Inferior parietal cortex (tissue), 1 donor: ENCODE results near the gene RPL7A.
A peak's percentile ranks its signal among the peaks of the same experiment; 100 is the strongest.

Source experiments
- DNase-seq: peaks from one replicate; pipeline ENCODE4 v3.0.0-alpha.2; 2016; ENCODE audit errors: extremely low spot score

RPL7A gene

DNA sequence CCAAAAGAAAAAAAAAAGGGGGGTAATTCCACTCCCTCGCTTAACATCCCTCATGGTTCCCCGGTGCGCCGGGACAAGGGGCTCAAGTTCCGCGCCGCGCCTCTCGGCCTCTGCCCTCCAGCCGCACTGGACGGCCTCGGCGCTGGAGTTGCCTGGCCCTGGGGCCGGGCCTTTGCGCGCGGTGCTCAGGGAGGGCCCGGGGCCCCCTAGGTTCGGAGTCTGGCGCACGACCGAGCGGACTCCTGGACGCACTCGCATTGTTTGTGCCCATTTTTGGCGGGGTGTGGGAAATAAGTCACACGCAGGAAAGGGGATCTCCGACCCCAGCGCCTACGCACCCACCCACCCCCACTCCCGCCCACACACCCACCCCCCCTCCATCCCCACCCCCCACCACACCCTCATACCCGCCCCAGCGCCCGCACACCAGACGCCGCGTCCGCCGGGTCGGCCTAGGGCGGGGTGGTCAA is 468 bp upstream of the RPL7A start:
- no peak for DNase-seq

DNA sequence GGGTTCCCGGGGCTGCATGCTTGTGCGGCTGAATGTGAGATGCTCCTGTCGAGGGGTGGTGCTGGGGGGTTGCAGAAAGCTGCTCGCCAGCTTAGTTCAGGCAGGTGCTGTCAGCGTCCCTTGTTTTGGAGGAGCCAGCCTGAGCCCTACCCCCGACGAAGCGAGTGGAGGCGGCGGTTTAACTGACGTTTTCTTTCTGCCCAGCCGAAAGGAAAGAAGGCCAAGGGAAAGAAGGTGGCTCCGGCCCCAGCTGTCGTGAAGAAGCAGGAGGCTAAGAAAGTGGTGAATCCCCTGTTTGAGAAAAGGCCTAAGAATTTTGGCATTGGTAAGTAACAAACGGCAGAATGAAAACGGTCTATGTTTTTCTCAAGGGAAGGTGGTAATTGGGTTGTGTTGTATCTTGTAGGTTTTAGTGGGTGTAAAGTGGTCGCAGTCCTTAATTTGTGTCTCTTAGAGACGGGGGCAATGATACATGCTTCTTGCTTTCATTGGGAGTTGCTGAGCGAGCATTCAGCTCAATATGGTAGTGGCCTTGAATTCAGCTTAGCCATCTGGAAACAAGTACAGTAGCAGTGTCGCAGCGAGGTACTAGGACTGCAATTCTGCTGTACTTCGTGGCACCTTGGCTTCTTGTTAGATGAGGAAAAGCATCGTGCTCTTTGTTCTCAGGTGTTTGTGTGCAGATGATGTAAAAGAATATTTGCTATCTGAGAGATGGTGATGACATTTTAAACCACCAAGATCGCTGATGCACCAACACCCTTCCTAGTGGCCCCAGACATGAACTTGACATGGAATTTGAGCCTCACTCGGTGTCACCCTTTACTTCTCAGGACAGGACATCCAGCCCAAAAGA is 928 bp downstream of the RPL7A start:
- DNase-seq = no peak

DNA sequence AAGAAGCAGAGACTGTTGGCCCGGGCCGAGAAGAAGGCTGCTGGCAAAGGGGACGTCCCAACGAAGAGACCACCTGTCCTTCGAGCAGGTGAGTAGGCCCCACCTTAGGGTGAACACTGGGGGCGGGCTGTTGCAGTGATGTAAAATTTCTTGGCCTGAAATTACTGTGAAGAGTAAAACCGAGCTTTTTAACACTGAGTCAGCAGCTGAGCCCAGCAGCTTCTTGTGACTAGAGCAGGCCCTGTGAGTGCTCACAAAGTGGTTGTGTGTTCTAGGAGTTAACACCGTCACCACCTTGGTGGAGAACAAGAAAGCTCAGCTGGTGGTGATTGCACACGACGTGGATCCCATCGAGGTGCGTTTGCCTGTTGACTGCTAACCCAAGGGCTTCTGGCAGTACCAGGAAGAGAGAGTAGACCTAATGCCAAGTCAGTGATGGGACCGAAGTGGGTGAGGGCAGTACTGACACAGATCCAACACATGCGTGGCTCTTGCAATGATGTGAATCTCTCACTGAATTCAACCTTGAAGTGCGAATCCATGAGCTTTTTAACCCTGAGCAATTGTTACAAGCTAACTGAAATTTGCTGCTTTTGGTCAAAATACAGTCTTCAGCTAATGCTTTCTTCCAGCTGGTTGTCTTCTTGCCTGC is 2.1 kb downstream of the RPL7A start:
- DNase-seq = no peak

DNA sequence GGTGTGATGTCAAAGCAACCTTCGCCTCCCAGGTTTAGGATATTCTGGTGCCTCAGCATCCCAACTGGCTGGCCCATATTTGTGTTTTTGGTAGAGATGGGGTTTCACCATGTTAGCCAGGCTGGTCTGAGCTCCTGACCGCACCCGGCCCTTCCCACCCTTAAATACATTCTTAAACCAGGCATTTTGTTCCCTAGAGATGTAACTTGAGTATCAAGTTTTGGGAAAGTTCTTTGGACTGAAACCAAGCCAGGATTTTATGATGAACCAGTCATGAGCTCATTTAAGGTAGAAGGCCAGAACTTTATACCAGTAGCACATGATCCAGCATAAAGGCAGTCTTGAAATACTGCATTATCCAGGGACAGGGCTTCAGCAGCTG is 3.5 kb downstream of the RPL7A start:
- DNase-seq = no peak

DNA sequence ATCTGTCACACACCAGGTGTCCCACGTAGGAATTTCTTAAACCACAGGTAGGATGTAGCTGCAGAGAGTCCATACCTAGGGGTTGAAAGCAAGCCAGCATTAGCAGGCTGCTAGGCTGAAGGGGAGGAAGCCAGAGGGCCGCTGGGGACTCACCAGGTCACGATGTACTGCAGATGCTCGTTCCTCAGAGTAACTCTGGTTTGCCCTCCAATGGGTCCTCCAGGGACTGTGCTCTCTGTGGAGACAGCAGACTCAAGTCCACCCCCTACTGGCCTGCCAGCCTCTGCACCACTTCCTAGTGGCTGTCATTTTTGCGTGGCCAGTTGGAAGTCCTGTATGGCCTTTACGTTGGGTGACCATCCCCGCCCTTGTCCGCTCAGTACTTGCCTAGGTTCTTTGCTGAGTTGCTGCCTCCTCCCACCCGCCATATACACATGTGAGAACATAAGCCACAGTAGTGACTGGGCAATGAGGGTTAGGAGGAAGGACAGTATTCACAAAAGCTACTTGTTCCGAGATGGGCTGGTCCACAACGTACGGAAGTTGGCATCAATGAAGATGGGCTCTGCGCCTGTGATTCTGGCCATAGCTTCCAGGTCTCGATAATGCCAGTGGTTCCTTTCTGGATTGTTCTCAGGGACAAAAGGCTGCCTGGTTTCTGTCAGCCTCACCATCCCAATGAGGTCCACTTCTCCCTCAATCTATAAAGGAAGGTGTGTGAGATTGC is 4.1 kb downstream of the RPL7A start:
- DNase-seq = no peak

DNA sequence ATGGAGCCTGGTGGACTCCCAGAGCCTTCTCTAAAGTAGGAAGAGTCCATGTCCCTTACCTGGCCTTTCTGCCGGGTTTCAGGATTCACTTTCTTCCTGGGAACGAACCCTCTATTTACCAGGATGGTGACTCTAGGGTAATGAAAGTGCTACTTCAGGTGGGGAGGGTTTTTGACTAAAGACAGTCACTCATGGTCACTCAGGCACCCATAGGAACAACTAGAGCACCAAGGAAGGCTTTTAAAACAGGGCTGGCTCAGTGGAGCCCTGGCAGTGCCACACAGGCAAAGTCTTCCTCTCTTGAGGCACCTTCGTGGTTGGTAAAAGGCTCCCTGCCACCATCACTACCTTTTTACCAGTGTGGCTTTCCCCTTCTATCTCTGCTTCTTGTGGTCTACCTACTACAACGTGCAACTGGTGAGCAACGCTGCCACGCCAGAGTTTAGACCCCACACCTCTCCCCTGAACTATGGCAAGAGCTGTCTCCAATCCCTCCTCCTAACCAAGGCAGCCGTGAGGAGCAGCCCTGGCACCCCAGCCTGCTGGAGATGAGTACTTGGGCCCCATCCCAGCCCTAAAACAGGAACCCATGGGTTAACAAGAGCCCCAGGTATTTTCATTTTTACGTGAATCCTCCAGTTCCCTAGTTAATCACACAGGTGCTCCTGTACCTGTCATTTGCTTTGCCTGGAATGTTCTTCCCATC is 4.8 kb downstream of the RPL7A start:
- DNase-seq = no peak

DNA sequence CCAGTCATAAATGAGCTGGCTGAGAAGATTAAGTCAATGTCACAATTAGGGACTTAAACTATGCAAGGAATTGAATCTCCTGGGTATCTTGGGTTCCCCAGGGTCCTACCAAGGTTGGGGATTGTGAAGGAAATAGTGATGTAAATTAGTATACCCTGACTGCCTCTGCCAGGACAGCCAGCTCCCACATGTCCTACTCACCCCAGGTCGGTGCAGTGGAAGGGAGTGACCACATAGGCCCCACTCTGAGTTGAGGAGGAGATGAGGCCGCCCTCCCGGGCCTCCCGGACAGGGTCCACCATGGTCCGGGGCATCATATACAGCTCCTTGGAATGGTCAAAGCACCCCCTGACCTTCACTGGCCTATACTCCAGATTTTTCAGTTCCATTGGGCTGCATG is 5.5 kb downstream of the RPL7A start:
- DNase-seq = no peak

DNA sequence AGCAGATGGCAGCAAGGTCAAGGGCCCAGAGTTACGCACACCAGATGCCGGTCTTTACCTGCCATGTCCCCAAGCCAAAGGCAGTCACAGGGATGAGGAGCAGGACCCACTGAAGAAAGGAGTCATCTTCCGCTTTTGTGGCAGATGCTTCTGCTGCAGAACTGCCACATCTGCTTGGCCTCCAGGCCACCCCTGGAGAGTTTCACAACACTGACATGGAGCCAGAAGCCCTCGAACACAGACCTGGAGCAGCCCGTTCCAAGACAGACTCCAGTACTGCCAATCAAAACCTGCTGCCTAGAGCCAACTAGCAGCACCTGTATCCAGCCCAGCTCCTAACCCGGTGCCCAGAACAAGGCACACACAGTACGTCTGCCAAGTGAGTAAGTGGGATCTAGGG is 6.7 kb downstream of the RPL7A start:
- DNase-seq = no peak

DNA sequence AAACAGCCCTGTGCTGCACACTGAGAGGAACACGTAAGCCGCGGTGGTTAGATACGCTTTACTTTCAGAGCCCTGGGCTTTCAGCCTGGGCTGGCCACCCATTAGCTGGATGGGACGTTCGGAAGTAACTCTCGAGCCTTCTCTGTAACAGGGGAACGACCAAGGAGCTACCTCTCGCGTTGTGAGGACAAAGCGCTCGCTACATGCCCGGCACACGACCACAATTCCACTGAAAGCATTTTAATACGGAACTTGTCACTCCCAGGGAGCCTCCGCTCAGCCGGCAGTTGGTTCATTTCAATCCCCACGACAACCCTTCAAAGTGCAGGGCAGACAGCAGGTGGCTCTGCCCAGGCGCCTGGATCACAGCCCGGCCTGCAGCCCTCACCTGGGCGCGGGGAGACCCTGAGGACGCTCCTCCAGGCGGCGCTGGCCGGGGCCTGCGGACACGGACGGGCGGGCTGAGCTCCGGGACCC is 7.9 kb downstream of the RPL7A start:
- no peak for DNase-seq

DNA sequence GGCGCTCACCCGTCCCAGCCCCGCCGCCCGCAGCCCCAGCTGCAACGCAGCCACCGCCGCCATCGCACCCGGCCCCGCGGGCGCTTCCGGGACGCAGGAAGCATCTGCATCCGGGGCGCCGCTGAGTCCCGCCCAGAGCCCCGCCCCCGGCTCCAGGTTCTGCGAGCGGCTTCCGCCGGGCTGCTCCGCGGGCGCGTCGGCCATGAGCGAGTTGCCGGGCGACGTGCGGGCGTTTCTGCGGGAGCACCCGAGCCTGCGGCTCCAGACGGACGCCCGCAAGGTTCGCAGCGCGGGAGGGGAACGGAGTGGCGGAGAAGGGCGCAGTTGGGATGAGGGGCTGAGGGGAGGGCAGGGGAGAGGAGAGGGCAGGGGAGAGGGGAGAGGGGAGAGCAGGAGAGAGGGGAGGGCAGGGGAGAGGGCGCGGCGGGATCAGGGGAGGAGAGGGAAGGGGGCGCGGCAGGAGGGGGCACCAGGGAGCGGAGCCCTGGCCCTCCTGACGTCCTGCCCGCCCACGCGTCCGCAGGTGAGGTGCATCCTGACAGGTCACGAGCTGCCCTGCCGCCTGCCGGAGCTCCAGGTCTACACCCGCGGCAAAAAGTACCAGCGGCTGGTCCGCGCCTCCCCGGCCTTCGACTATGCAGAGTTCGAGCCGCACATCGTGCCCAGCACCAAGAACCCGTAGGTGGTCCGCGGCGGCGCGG is 8.5 kb downstream of the RPL7A start, which contains the start of the genes SURF1 and SURF2:
SURF1 (minus strand) TSS at position 97 of the 701 bp plus-strand sequence; CDS start at position 63, 34 bp downstream.
SURF2 (plus strand) TSS at position 160 of the 701 bp plus-strand sequence; CDS start at position 203, 43 bp downstream.
- peak; percentile 78 for DNase-seq

DNA sequence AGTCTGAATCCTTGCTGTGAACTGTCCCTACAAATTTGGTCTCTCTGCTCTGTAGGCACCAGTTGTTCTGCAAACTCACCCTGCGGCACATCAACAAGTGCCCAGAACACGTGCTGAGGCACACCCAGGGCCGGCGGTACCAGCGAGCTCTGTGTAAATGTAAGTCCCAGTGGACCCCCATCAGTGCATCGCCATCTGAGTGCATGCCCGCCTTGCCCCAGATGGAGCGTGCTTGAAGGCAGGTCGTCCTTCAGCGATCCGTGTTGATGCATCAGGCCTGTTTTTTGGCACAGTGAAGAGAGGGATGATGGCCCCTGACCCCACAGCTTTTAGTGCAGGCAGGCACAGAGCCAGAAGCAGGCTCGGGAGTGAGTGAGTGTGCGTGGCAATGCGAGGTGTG is 9.6 kb downstream of the RPL7A start:
- DNase-seq = no peak

DNA sequence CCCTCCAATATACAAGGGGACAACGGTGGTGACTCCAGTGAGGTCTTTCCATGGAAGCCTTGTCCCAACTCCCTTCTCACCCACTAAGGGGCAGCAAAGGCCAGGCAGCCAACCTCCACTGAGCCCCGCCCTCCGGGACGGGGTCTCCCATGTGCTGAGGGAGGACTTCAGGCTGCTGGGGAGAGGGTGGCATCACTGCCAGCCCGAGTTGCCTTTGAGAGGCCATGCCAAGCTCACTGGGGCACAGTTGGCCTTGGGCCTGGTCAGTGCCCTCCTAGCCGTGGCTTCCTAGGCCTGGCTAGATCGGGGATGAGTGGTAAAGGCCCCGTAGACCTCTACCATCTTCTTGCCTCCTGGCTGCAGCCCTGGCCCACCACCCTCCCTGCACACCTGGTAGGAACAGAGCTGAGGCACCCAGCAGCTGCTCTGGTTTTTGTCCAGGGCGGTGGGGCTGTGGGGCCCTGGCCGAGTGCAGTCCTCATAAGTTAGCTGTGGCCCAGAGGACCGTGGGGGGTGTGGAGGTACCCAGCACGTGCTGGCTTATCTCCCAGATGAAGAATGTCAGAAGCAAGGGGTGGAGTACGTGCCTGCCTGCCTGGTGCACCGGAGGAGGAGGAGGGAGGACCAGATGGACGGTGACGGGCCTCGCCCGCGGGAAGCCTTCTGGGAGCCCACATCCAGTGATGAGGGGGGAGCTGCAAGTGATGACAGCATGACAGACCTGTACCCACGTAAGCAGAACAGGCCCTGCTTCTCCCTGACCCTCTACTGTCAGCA is 11.6 kb downstream of the RPL7A start:
- no peak for DNase-seq

DNA sequence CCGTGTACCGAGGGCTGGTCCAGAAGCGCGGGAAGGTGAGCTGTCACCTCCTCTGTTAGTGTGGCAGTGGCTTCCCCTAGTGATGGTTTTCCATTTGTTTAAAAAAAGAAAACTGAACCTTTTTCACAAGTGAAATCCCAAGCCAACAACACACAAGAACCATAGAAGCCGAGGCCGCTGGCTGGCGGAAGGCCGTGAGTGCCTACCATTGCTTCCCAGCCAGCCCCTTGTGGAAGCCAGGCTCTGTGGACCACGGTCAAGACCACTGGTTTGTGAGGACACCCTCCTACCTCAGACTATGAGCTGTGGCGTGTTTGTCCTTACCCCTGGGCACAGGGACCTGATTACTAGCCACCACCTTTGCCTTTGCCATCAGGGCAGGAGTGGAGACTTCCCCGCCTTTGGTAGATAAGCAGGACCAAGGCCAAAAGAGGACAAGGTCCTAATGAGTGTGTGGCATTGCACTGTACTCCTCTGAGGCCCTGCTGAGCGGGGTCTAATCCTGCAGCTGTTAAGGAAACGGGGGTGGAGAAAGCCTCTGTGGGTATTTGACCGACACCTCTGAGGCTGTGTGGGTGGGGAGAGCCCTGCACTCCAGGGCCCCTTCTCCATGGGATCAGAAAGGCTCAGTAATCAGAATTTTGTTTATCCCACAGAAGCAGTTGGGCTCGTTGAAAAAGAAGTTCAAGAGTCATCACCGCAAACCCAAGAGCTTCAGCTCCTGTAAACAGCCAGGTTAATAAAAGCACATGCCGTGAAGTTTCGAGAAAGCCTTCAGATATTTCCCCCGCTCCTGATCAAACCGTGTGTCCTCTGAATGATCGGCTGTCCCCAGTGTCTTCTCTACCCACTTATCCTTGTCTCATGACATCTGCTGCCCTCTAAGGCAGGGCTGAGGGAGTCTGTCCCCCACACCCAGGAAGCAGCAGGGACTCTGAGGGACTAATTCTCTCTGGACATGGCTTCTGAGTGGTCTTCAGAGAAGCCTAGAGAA is 12.7 kb downstream of the RPL7A start:
- DNase-seq = no peak

DNA sequence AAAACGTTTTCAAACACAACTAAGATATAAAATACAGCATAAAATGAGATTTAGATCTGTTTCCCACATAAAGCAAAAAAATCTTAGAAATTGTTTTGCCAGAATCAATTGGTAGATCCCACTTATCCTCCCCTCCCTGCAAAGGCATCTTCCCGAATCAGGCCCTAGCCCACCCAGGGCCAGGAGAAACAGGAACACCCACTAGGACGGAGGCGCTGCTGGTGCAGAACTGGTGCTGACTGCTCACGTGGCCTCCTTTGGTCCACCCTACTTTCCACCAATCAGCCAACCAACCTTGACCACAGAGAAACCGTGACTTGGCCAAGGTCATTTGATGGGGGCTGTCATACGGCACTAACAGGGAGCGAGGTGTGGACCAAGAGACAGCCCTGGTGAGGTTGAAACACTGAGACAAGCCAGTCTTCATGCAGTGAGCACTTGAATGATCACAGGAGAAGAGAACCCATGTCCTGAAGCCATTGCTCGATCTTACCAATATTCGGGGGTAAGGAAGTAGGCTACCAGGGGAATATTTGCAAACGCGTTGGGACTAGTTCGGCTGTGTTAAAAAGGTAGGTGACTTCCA is 13.6 kb downstream of the RPL7A start:
- DNase-seq = no peak

DNA sequence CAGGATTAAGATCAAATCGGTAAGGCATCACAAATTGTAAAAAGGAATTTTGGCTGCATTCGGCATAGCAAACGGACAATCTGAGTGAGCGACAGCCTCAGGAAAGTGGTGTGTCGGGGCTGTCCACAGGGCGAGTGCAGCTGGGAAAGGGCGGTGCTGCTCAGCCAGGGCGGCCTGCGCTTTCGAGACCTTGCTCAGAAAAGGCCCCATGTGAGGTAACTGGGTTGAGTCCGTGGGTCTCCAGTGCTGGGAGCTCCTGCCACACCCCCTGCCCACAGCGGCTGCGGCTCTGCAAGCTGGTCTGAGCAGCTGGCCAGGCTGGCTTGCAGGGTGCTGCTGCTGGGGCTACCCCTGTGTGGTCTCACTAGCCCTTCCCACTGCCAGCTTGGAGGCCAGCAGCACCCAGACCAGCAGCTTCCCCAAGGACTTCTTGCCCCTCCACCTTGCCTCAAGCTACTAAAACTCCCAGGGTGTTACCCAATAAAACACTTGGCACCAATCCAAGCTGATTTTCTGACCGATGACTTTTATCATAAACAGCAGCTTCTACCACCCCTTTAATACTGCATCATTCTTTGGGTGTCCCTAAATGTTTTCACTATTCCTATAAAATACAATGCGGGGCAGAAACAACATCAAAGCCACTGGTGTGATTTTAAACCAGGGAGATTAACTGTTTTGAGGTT is 14.5 kb downstream of the RPL7A start:
- no peak for DNase-seq

DNA sequence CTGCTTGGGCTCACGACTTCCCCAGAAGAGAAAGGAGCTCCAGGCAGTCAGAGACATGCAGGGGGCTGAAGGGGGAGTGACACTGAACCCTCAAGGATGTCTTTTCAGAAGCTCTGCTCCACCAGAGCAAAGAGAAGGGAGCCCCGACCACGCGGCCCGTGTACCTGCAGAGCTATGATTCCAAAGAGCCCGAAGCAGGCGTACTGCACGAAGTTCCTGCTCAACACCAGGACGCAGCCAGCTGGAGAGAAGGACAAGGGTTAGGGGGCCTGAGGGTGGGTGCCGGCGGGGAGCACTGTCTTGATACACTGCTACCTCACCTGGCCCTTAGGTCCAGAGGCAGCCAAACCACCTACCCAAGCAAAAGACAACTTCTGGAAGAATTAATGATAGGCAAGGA is 18.4 kb downstream of the RPL7A start:
- DNase-seq = no peak

DNA sequence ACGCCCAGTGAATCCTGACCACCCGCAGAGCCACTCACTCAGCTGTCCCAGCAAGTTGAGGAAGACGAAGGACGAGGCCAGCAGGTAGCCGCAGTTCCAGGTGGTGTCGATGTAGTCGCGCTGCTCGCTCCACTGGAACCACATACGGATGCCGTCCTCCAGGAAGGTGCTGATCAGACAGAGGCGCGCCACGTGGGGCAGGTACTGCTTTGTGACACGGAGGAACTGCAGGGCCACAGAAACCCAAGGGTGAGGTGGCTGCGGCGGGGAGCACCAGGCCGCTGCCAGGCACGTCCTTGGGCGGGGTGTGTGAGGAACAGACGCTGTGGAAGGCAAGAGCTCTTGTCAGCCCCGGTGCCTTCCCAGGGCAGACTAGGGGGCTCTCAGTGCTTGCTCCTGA is 19.2 kb downstream of the RPL7A start:
- no peak for DNase-seq

DNA sequence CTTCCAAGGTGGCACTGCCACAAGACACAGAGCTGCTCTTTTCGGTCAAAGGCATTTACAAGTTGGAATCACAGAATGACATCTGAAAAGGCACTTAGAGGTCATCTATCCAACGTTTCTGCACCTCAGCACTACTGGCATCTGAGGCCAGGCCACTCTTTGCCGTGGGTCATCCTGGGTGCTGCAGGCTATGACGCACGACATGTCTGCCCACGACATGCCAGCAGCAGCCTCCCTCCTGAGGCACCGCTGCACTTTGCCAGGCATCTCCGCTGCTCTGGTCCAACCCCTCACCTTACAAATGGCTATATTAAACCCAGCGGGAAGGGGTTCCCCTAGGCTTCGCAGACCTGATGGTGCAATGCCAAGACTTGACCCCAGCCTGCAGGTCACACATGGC is 19.8 kb downstream of the RPL7A start:
- no peak for DNase-seq
